GM19035 (cell line): Measurements from ENCODE around the gene SBNO2.

ENCODE experiments used
- ATAC-seq: cut with Tn5 transposase; IDR thresholded peaks from one replicate; pipeline ENCODE4 v1.9.1; 2021; ENCODE audit not compliant: unreplicated experiment

Gene SBNO2

GRCh38 chr19:1091544-1092175 lies 82.4 kb downstream of the SBNO2 start:
- ATAC-seq: no peak

GRCh38 chr19:1090731-1091543 lies 83.1 kb downstream of the SBNO2 start:
- no peak for ATAC-seq

GRCh38 chr19:1089891-1090290 lies 84.2 kb downstream of the SBNO2 start:
- no peak for ATAC-seq

DNA sequence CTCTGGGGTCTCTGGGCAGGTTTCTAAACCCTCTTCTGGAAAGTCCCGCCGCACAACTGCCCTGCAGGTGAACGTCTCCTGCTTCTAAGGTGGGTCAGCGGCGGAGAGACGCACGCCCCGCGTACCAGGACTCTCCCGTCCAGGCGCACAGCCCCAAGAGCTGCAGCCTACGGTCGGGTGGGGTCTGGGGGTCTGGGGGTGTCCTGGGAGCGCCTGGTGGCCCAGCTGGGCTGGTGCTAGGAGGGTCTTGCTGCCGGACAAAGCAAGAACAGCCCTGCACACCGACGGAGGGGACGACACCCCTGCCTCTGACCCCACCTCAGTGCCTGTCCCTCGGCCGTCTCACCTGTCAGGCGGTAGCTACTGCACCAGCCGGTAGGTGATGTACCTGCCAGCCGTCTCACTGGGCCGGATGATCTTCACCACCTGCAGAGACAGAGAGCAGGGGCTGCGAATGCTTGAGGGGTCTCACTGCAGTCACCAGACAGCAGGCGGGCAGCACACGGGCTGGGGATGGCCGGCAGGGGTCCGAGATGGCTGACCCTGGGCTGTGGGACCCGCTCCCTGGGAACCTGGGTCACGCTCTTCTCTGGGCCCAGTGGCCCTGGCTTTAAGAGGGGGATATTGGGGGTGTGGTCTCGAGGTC lies 84.8 kb downstream of the SBNO2 start:
- no peak for ATAC-seq

DNA sequence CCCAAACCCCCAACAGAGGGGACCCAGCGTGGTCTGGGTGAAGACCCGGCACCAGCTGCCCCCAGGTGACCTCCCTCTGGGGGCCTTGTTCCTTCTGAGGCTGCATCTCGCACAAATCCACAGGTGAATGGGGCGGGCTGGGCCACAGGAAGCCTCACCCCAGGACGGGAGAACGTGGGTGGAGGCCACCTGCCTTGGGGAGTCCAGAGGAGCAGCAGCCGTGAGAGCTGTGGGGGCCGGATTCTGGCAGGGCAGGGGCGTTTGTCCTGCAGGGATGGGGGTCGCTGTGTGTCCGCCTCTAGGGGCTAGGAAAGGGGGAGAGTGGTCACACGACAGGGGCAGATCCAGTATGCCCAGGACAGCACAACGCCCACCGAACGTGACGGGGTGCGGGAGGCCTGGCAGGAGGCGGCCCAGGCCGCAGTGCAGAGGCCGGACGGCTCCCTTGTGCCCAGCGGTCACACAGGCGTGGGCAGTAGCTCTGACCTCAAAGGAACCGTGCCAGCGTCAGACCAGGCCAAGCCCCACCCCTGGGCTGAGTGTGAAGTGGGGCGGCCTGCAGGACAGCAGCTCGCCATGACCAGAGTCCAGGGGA lies 85.6 kb downstream of the SBNO2 start:
- ATAC-seq: no peak

DNA sequence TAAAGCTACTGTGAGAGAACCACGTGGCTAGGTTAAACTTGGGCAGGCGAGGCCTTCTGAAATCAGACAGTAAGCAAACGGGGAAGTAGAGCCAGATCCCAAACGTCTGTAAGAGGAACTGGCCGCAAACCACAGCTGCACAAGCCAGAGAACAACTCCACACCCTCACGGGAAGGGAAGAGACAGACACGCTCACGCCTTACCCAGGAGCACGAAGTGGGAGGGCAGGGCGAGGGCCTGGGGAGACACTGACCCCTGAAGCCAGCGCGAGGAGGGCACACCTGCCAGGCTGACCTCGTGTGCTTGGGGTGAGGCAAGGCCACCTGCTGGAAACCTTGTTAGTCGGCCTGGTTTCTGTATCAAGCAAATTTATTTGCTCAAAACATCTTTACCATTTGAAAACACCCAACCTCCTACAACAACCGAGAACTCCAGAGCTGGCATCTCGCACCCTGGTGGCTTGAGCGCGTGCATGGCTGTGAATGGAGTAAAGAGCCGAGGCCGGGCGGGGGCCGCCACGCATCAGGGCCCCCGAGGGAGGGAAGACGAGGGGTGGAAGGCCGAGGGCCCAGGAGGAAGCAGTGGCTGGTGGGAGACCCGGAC lies 86.2 kb downstream of the SBNO2 start:
- no peak for ATAC-seq

DNA sequence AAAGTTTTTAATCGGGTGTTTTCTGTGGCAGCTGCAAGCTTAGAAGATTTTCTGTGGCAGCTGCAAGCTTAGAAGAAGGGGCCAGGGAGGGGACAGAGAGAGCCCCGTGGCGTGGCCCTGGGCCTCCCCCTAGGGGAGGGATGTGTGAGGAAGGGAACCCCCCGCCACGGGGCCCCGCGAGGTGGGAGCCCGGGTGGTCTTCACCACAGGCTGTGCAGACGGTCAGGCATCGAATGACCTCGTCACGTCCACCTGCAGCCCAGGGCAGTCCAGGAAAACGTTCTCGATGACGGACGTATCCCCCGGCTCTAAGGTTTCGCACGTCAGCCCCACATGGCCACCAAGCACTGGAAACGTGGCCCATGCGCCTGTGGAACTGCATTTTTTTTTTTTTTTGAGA lies 87.5 kb downstream of the SBNO2 start:
- ATAC-seq: no peak

GRCh38 chr19:1085676-1086442 lies 88.2 kb downstream of the SBNO2 start:
- no peak for ATAC-seq

- ATAC-seq: no peak
These were observed 88.9 kb downstream of the SBNO2 start for GRCh38 chr19:1085053-1085658.

- ATAC-seq: no peak
These were observed 89.8 kb downstream of the SBNO2 start for GRCh38 chr19:1084024-1084868.

DNA sequence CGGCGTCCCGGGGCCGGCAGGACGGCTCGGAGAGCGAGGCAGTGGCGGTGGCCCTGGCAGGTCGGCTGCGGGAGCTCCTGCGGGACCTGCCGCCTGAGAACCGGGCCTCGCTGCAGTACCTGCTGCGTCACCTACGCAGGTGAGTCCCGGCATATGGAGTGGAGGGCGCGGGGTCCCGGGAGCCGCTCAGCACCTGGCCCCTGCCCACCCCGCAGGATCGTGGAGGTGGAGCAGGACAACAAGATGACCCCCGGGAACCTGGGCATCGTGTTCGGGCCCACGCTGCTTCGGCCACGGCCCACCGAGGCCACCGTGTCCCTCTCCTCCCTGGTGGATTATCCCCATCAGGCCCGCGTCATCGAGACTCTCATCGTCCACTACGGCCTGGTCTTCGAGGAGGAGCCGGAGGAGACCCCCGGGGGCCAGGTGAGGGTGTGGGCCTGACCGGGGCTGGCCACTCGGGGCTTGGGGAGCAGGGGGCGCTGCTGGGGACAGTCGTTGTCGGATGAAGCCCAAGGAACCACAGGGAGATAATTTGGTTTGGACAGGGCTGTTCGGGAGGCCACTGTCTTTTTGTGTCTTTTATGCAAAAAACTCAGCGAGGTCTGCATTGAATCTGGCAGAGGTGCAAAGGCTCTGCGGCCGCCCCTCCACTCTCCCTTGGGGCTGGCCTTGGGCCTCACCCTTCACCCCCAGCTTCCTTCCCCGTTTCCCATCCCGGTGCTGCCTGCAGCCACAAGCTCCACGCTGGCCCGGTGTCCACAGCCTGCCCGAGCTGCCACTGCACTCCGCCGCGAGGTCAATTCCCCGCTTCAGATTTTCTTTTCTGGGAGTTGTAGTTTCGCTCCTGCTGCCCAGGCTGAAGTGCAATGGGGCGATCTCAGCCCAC lies 90.9 kb downstream of the SBNO2 start:
- no peak for ATAC-seq

- no peak for ATAC-seq
These were observed 91.7 kb downstream of the SBNO2 start for GRCh38 chr19:1082165-1082927.

DNA sequence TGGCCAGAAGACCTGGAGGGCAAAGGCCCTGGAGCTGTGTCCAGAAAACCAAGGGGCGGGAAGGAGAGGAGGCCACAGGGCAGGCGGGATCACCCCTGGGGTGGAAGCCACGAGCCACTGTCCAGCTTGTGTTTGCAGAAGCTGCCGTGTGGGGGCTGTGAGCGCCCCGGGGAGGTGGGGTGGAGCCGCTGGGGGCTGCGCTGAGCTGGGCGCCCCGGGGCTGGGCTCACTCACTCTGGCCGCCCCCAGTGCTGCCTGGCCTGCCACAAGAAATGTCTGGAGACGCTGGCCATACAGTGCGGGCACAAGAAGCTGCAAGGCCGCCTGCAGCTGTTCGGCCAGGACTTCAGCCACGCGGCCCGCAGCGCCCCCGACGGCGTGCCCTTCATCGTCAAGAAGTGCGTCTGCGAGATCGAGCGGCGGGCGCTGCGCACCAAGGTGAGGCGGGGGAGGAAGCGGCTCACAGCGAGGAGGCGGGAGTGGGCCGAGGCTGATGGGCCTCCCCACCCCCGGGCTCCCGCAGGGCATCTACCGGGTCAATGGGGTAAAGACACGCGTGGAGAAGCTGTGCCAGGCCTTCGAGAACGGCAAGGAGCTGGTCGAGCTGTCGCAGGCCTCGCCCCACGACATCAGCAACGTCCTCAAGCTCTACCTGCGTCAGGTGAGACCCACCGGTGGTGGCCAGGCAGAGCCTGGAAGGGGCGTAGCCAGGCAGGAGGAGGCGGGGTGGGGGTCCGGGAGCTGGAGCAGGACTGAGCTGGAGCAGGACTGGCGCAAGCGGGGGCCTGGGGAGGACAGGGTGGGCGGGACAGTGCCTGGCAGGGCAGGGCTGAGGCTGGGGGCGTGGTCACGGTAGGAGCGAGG lies 92.5 kb downstream of the SBNO2 start:
- no peak for ATAC-seq

GRCh38 chr19:1080360-1081161 lies 93.5 kb downstream of the SBNO2 start:
- no peak for ATAC-seq

DNA sequence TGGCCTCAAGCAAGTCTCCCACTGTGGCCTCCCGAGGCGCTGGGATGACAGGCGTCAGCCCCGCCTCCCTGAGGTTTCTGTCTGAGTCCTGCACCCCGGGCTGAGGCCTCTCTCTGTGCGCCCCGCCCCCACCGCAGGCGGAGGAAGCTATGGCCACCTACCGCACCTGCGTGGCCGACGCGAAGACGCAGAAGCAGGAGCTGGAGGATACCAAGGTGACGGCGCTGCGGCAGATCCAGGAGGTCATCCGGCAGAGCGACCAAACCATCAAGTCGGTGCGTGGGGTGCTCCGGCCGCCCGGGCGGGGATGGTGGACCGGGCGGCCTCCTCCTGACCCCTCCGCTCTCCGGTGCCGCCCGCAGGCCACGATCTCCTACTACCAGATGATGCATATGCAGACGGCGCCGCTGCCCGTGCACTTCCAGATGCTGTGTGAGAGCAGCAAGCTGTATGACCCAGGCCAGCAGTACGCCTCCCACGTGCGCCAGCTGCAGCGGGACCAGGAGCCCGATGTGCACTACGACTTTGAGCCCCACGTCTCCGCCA lies 94.4 kb downstream of the SBNO2 start:
- ATAC-seq: no peak
